Osteoblast (primary cell): Measurements from ENCODE around the gene IQCE. TPM values are rescaled to one million over a fixed set of nuclear protein-coding genes. Genes with fewer than 3 reads are reported as not detected.

Source experiments
- DNase-seq: peaks from one replicate; pipeline ENCODE4 v3.0.0; 2011; ENCODE audit warnings: low spot score, mixed read lengths; ENCODE audit not compliant: insufficient read length; ENCODE audit errors: missing footprints
- H2AFZ ChIP-seq: 2 replicates; pipeline ENCODE4 v1.6.0; 2011; ENCODE audit warnings: mild to moderate bottlenecking, low read length
- H3K27ac ChIP-seq: 2 replicates; pipeline ENCODE4 v1.5.1; 2011; ENCODE audit warnings: mild to moderate bottlenecking, low read depth, low read length, moderate library complexity
- H3K27me3 ChIP-seq: 2 replicates; pipeline ENCODE4 v1.6.0; 2012; ENCODE audit warnings: mild to moderate bottlenecking, control low read depth, inconsistent platforms, low read length, moderate library complexity; ENCODE audit not compliant: insufficient read depth
- H3K36me3 ChIP-seq: 2 replicates; pipeline ENCODE4 v1.5.1; 2011; ENCODE audit warnings: mild to moderate bottlenecking, low read length, control low read depth, moderate library complexity; ENCODE audit not compliant: insufficient read depth
- H3K4me1 ChIP-seq: 2 replicates; pipeline ENCODE4 v1.5.1; 2011; ENCODE audit warnings: mild to moderate bottlenecking, low read length, control low read depth, moderate library complexity; ENCODE audit not compliant: insufficient read depth
- H3K4me2 ChIP-seq: 2 replicates; pipeline ENCODE4 v1.6.0; 2011; ENCODE audit warnings: mild to moderate bottlenecking, low read length; ENCODE audit not compliant: insufficient read depth
- H3K4me3 ChIP-seq: fragments of 200-600 bp; sonication (generic); 3 replicates; pipeline ENCODE4 v1.5.1; 2012; ENCODE audit warnings: mild to moderate bottlenecking, low read length, inconsistent platforms; ENCODE audit not compliant: insufficient read depth
- H3K79me2 ChIP-seq: 2 replicates; pipeline ENCODE4 v1.6.0; 2012; ENCODE audit warnings: mild to moderate bottlenecking, low read length, control low read depth, inconsistent platforms; ENCODE audit not compliant: insufficient read depth
- H3K9me3 ChIP-seq: 2 replicates; pipeline ENCODE4 v1.5.1; 2011; ENCODE audit warnings: low read depth, low read length, control low read depth
- H4K20me1 ChIP-seq: 2 replicates; pipeline ENCODE4 v1.6.0; 2012; ENCODE audit warnings: mild to moderate bottlenecking, low read length, control low read depth; ENCODE audit not compliant: insufficient read depth
- CTCF ChIP-seq: IDR thresholded peaks from 2 replicates; pipeline ENCODE4 v1.5.1; 2011; ENCODE audit warnings: mild to moderate bottlenecking, low read depth, low read length, moderate library complexity; ENCODE audit errors: extremely low read depth
- total RNA-seq: library from RNA; depleted of rRNA; stranded (reverse); fragments of >200 nt; gene quantifications from 2 replicates; pipeline ENCODE4 v1.2.3, GENCODE V29; 2012

Gene IQCE
- total RNA-seq, 1 donor = 18.8 TPM

GRCh38 chr7:2570021-2570420 is 11.2 kb downstream of the IQCE start:
- Histone ChIP-seq H2AFZ (no peak overlapping the region), H3K36me3 (peaks cover 16% of the 10 kb centered on the region), H3K4me3 (no peak overlapping the region), H4K20me1 (peaks cover 9% of the 10 kb centered on the region), H3K9me3 (no peaks in the 10 kb centered on the region), H3K79me2 (peaks cover 17% of the 10 kb centered on the region), H3K27me3 (no peaks in the 10 kb centered on the region), H3K27ac (no peak overlapping the region), H3K4me2 (no peak overlapping the region), H3K4me1 (peaks cover 8% of the 10 kb centered on the region)
- no peak for TF ChIP-seq CTCF
- no peak for DNase-seq

- no peaks in the 10 kb centered on the region for H3K27me3 ChIP-seq
- H3K4me2 ChIP-seq = no peak overlapping the region
- H3K36me3 ChIP-seq = peaks cover 16% of the 10 kb centered on the region
- H3K9me3 ChIP-seq = no peaks in the 10 kb centered on the region
- no peak overlapping the region for H2AFZ ChIP-seq
- H3K79me2 ChIP-seq = peaks cover 10% of the 10 kb centered on the region
- no peak for DNase-seq
- peaks cover 16% of the 10 kb centered on the region for H4K20me1 ChIP-seq
- TF ChIP-seq CTCF = no peak
- no peak overlapping the region for H3K4me3 ChIP-seq
- peak overlapping the region; percentile 69 for H3K27ac ChIP-seq
- peaks cover 15% of the 10 kb centered on the region for H3K4me1 ChIP-seq
Measured at GRCh38 chr7:2571409-2571808, 12.6 kb downstream of the IQCE start.

- Histone ChIP-seq H3K4me1 (peaks cover 15% of the 10 kb centered on the region), H3K9me3 (no peaks in the 10 kb centered on the region), H3K4me3 (no peak overlapping the region), H3K27me3 (no peaks in the 10 kb centered on the region), H4K20me1 (peaks cover 17% of the 10 kb centered on the region), H3K36me3 (peaks cover 16% of the 10 kb centered on the region), H3K27ac (peak overlapping the region; percentile 69), H3K79me2 (peaks cover 6% of the 10 kb centered on the region), H2AFZ (no peak overlapping the region), H3K4me2 (no peak overlapping the region)
- TF ChIP-seq CTCF = no peak
- peak; percentile 93 for DNase-seq
Measured at GRCh38 chr7:2572101-2572842, 13.5 kb downstream of the IQCE start.

GRCh38 chr7:2573761-2574160 is 15.0 kb downstream of the IQCE start:
- H3K4me3 ChIP-seq = no peak overlapping the region
- no peak overlapping the region for H2AFZ ChIP-seq
- peaks cover 15% of the 10 kb centered on the region for H3K4me1 ChIP-seq
- peaks cover 17% of the 10 kb centered on the region for H4K20me1 ChIP-seq
- no peak overlapping the region for H3K4me2 ChIP-seq
- H3K79me2 ChIP-seq = no peaks in the 10 kb centered on the region
- TF ChIP-seq CTCF = no peak
- H3K27me3 ChIP-seq = no peaks in the 10 kb centered on the region
- H3K36me3 ChIP-seq = peaks cover 16% of the 10 kb centered on the region
- no peak overlapping the region for H3K27ac ChIP-seq
- DNase-seq = no peak
- H3K9me3 ChIP-seq = no peaks in the 10 kb centered on the region
